ENCODE data around the gene MRPL47.

MRPL47 gene

DNA sequence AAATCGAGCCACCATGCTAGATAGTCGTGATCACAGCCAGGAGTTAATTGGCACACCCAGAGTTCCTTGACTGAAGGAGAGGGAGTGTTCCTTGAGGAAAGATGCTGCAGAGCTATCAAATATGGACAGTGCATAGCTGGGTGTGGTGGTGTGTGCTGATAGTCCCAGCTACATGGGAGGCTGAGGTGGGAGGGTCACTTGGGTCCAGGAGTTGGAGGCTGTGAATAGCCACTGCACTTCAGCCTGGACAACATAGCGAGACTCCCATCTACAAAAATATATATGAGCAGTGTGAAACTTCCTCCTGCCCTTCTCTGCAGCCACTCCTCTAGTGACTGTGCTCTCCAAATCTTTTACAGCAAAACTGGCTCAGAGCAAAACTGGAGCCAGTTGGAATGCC, 38.4 kb upstream of the MRPL47 start:
- Histone ChIP-seq H3K4me3 (replicated peaks; ENCODE audit: low read depth, low read length) (no peak overlapping the region), H3K27me3 (replicated peaks; ENCODE audit: control insufficient read depth, insufficient read depth, low read length) (no peaks in the 10 kb centered on the region), H3K36me3 (ENCODE audit: control insufficient read depth, insufficient read depth, low read length) (no peaks in the 10 kb centered on the region)
- TF ChIP-seq, protein P1, sequence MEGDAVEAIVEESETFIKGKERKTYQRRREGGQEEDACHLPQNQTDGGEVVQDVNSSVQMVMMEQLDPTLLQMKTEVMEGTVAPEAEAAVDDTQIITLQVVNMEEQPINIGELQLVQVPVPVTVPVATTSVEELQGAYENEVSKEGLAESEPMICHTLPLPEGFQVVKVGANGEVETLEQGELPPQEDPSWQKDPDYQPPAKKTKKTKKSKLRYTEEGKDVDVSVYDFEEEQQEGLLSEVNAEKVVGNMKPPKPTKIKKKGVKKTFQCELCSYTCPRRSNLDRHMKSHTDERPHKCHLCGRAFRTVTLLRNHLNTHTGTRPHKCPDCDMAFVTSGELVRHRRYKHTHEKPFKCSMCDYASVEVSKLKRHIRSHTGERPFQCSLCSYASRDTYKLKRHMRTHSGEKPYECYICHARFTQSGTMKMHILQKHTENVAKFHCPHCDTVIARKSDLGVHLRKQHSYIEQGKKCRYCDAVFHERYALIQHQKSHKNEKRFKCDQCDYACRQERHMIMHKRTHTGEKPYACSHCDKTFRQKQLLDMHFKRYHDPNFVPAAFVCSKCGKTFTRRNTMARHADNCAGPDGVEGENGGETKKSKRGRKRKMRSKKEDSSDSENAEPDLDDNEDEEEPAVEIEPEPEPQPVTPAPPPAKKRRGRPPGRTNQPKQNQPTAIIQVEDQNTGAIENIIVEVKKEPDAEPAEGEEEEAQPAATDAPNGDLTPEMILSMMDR (IDR thresholded peaks at IDR 0.05; ENCODE audit: insufficient read depth, low read length, poor library complexity, severe bottlenecking): no peak
- no peak for DNase-seq (ENCODE audit: extremely low read depth, insufficient read length)

DNA sequence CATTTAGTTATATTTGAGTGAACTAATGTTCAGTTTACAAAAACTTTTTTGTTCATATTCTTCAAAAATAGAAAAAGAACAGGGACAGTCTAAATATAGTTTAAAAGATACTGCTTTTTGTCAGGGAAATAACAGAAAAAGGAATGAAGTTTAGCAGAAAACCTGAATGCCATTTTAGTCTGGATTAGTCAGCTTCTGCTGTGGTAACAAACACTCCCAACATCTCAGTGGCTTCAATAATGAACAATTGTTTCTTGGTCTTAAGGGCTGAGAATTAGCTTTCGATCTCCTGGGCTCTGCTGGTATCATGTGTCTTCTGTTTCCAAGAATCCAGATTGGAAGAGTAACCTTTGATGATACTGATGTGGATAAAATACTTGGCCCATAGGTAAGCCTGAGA, 36.0 kb upstream of the MRPL47 start:
- TF ChIP-seq, protein P1 (IDR thresholded peaks at IDR 0.05; ENCODE audit: insufficient read depth, low read length, poor library complexity, severe bottlenecking): no peak
- no peak for DNase-seq (ENCODE audit: extremely low read depth, insufficient read length)
- Histone ChIP-seq H3K36me3 (ENCODE audit: control insufficient read depth, insufficient read depth, low read length) (no peaks in the 10 kb centered on the region), H3K4me3 (replicated peaks; ENCODE audit: low read depth, low read length) (no peak overlapping the region), H3K27me3 (replicated peaks; ENCODE audit: control insufficient read depth, insufficient read depth, low read length) (no peaks in the 10 kb centered on the region)

DNA sequence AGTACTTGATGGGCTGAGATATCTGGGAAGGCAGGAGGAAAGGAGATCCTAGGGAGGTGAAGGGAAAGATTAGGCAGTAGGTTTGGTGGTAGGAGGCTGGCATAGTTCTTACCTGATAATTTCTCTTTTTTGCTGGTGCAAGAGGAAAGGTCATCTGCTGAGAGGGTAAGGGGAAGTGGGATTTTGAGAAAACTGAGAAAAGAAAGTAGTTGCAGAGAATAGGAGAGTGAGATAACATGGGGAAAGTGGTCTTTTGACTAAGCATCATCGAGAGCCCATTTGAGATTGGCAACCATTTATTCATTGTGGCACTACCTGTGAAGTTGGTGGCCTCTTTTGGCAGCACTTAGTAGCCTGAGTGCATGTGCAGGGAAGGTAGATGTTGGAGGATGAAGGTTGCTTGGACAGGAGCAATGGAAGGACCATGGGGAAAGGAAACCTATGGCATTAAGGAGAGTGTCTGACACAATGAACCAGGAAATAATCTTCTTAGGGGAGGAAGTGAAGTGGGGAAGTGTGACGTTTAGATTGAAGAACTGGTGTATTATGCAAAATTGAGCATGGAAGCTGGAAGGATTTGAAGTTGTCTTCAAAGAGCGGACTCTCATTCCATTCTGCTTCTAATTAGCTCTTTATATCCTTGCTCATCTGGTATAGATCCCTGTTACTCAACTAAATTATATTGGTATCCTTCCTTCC, 26.5 kb upstream of the MRPL47 start:
- TF ChIP-seq, protein P1 (IDR thresholded peaks at IDR 0.05; ENCODE audit: insufficient read depth, low read length, poor library complexity, severe bottlenecking): no peak
- Histone ChIP-seq H3K4me3 (replicated peaks; ENCODE audit: low read depth, low read length) (no peak overlapping the region), H3K27me3 (replicated peaks; ENCODE audit: control insufficient read depth, insufficient read depth, low read length) (no peaks in the 10 kb centered on the region), H3K36me3 (ENCODE audit: control insufficient read depth, insufficient read depth, low read length) (no peaks in the 10 kb centered on the region)
- DNase-seq (ENCODE audit: extremely low read depth, insufficient read length): no peak

DNA sequence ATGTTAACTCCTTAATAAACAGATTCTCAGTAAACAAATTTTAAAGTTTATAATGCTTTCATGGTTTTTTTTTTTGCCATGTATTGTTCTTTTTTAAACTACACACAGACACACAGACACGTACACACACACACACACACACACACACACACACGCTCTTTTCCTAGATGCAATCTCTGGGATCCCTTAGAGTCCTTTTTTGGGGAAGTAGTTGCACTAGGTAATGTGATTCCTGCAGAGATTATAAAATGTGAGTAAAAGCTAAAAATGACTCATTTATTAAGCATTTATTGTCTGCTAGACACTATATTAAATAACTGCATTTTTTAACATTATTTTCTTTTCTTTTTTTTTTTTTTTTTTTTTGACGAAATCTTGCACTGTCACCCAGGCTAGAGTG, 20.0 kb upstream of the MRPL47 start:
- TF ChIP-seq, protein P1 (IDR thresholded peaks at IDR 0.05; ENCODE audit: insufficient read depth, low read length, poor library complexity, severe bottlenecking): no peak
- H3K36me3 ChIP-seq (ENCODE audit: control insufficient read depth, insufficient read depth, low read length): peaks cover 5% of the 10 kb centered on the region
- no peak overlapping the region for H3K4me3 ChIP-seq (replicated peaks; ENCODE audit: low read depth, low read length)
- no peaks in the 10 kb centered on the region for H3K27me3 ChIP-seq (replicated peaks; ENCODE audit: control insufficient read depth, insufficient read depth, low read length)
- DNase-seq (ENCODE audit: extremely low read depth, insufficient read length): no peak

DNA sequence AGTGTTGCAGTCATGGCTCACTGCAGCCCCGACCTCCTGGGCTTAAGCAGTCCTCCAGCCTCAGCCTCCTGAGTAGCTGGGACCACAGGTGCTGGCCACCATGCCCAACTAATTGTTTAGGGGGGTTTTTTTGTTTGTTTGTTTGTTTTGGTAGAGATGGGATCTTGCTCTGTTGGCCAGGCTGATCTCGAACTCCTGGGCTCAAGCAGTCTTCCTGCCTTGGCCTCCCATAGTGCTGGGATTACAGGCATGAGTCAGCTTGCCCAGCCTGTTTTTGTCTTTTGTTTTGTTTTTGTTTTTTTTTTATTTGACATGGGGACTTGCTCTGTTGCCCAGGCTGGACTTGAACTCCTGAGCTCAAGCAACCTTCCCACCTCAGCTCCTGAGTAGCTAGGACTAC, 17.6 kb upstream of the MRPL47 start:
- no peaks in the 10 kb centered on the region for H3K27me3 ChIP-seq (replicated peaks; ENCODE audit: control insufficient read depth, insufficient read depth, low read length)
- H3K36me3 ChIP-seq (ENCODE audit: control insufficient read depth, insufficient read depth, low read length): peaks cover 7% of the 10 kb centered on the region
- TF ChIP-seq, protein P1 (IDR thresholded peaks at IDR 0.05; ENCODE audit: insufficient read depth, low read length, poor library complexity, severe bottlenecking): no peak
- H3K4me3 ChIP-seq (replicated peaks; ENCODE audit: low read depth, low read length): no peak overlapping the region
- DNase-seq (ENCODE audit: extremely low read depth, insufficient read length): no peak

Data from GM06990 (cell line).